Loucy (cell line): ENCODE data around the gene TSEN54.

ENCODE experiments used
- CTCF ChIP-seq: fragments of 200-600 bp; sonication (generic); conservative IDR thresholded peaks from 2 replicates; pipeline ENCODE4 v1.5.1; 2014; ENCODE audit warnings: mild to moderate bottlenecking, antibody characterized with exemption, low read length
- EZH2phosphoT487 ChIP-seq: fragments of 200-600 bp; IDR thresholded peaks from 2 replicates; pipeline ENCODE4 v1.6.1; 2018; ENCODE audit warnings: antibody characterized with exemption, mild to moderate bottlenecking, moderate library complexity, borderline replicate concordance

GRCh38 chr17:75506134-75506533 is 10.2 kb upstream of the TSEN54 start:
- TF ChIP-seq CTCF (no peak), EZH2phosphoT487 (no peak)
